HG03103 (cell line): ENCODE results near the gene DHX35.
A peak's percentile ranks its signal among the peaks of the same experiment; 100 is the strongest.
"Not testable (repeated sequence)": the region's sequence is repeated elsewhere in the genome, so short reads cannot be mapped to it uniquely, and the experiment has no call there.

Experiments
- ATAC-seq: cut with Tn5 transposase; IDR thresholded peaks from one replicate; pipeline ENCODE4 v1.9.1; 2021; ENCODE audit warnings: low read depth; ENCODE audit not compliant: unreplicated experiment

Gene DHX35

DNA sequence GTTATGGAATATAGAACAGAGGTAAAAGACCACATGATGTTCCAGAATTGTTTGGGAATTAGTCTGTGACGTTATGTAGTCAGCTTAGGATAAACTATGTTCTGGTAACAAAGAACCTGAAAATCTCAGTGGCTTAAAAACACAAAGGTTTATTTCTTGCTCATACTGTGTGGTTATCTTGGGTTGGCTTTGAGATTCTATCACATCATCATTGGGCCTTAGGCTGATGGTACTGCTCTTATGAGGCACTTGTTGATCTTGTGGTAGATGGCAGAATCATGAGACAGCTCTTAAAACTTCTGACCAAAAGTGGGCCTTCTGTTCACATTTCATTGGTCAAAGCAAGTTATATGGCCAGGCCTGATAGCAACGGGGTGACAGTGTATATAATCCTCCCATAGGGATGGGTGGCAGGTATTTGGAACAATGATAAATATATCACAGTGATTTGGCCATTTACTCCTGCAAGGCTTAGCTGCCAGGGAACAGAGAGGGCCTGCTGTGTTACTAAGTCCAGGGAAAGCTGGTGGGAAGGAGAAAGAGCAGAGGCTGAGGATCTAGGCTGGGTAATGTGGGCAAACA is 13.5 kb downstream of the DHX35 start:
- no peak for ATAC-seq

DNA sequence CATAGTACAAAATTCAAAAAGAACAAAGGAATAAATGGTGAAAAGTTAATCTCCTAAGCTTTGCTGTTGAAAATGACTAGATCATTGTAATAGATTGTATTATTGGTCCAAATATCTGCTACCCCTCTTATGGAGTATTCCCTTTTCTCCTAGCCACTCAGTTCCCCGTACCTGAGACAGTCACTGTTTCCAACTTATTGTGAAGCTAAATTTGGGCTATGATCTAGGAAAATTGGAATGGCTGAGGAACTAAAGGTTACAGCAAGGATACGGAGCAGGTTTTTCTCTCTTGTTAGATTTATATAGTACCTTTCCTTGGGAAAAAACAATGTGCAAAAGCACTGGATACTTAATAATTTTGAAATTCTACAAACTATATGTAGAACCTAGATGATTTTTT is 17.3 kb downstream of the DHX35 start:
- ATAC-seq: no peak

DNA sequence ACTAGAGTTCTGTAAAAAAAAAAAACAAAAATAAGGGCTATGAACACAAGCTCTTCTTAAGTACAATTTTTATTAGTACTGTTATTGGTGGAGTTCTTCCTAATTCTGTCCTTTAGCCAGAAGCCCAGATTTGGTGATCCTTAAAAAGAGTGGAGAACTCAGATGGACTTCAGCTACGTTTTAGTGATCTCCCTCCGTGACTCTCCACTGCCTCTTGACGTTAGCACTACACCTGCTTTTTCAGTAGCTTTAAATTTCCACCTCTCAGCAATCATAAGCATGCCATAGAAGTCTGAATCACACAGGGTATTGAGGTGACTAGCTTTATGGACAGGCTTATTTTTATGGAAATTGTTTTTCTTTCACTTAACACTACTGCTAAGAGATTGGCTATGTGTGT is 17.7 kb downstream of the DHX35 start:
- no peak for ATAC-seq

DNA sequence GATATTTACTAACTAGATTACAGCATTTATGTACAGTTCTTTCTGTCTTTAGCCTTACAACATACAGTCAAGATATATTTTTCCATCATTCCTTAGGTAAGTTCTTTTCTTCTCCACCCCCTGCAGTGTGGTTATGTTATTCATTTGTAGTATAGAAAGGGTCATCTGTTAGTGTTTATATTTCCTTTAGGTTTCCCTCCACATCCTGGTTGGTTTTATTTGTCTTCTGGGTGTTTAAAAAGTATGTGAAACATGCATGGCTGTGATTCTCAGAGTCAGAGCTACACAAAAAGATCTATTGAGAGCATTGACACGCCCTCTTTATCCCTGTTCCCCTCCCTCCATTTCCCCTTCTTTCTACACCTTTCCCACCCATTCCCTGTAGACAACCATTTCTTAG is 20.1 kb downstream of the DHX35 start:
- no peak for ATAC-seq

GRCh38 chr20:38985060-38985459 is 22.9 kb downstream of the DHX35 start:
- no peak for ATAC-seq

GRCh38 chr20:38985603-38986170 is 23.5 kb downstream of the DHX35 start:
- no peak for ATAC-seq

DNA sequence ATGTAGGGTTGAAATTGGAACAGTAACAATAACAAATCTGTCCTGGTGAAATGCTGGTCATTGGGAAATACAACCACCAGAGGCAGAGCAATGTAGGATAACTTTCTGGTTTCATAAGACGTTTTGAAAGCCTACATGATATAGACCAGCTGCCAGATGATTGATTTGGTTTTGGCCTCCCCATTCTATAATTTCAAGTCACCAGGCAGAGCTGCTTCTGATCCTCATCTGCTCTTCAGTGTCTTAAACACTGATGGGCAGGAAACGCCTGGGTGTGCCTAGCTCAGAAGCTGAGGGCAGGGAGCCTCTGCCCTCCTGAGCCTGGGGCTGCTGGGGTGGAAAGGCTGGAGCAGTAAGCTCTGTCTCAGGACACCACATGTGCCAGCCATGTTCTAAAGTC is 24.5 kb downstream of the DHX35 start:
- no peak for ATAC-seq

GRCh38 chr20:38987777-38988176 is 25.6 kb downstream of the DHX35 start:
- ATAC-seq: no peak

DNA sequence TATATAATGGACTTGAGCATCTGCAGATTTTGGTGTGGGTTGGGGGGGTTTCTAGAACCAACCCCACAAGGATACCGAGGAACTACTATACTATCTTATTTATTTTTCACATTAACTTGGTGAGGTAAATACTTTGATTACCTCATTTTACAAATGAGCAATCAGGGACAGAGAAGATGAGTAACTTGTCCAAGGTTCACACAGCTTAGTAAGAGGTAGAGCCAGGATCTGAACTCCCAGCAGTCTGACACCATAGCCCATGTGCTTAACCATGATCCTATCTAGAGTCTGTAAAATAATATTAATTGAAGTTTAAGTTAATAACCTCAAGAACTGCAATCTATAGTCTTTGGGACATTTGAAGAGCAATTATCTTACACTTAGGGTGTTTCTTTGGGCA is 28.6 kb downstream of the DHX35 start:
- ATAC-seq: no peak

DNA sequence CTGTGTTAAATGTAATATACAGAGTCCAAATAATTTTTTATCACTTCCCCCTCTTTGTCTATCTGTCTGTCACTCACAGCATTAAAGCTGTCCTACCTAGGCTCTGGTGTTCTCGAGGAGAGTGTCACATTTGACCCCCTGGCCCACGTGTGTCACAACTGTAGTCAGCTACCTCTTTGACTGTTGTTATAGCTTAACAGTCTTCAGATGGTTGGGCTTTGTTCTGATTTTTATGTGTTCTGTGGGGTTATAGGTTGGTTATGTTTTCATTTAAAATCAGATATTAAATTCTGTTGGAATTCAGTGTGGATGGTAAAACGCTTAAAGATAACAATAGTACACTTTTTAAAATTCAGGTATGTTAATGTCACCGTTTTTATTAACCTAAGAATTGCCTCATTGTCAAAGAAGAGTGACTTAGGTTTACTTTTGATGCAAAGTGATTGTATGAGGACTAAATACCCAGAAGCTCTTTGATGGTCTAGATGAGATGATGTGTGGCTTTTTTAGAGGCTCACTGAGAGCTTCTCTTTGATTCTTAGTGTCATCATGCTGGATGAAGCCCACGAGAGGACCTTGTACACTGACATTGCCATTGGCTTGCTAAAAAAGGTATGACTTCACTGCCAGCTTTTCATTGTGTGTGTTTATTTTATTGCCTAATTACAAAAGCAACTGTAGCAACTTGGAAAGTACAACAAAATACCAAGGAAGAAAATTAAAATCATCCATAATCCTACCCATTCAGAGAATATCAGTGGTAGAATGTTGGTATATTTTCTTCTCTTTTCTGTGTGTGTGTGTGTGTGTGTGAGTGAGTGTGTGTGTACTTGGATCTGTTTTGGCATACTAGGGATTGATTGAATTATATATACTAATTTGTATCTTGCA is 29.9 kb downstream of the DHX35 start:
- ATAC-seq: no peak

- ATAC-seq: no peak
Measured at GRCh38 chr20:38995536-38996044, 33.4 kb downstream of the DHX35 start.

- ATAC-seq: not testable (repeated sequence)
Measured at GRCh38 chr20:38996866-38997265, 34.7 kb downstream of the DHX35 start.

- peak; percentile 91 for ATAC-seq
Measured at GRCh38 chr20:38997622-38998021, 35.5 kb downstream of the DHX35 start.

GRCh38 chr20:38999217-38999616 is 37.1 kb downstream of the DHX35 start:
- ATAC-seq: no peak

DNA sequence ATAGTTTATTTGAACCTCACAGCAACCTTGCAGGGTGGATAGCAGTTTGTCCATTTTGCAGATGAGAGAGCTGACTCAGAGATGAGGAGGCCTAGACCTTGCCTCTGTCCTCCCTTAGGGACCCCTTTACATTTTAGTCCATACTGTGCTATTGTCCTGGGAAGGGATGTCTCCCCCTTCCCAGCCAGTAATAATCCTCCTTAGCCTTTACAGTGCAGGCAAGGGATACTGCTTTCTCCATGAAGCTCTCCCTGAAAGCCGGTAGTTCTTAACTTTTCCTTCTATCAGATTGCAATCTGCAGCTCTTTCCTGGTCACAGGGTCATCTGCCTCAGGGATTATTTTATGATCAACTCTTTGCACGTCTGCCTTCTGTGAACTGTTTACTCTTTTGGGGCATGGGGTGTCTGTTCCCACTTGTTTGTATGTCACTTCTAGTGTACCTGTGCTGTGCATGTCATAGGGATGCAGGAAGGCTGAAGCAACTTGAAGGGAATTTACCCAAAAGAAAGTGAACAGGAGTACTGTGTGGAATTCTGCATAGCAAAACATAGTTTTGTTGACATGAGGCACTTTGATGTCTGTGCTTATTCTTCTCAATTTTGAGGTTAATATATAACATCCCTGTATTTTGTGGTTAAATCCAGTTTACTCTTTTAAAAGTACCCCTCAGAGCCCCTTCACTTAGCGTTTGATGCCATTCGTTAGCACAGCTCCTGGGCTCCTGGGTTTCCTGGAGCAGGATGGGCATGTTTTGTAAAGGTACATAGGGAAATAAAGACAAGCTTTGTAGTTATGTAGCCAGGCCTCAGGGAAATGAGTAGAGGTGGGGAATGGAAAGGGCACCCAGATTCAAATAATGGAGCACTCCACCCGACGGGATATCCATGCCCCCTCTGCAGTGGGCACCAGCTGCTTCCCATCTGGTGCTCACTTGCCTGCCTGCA is 38.1 kb downstream of the DHX35 start:
- no peak for ATAC-seq

DNA sequence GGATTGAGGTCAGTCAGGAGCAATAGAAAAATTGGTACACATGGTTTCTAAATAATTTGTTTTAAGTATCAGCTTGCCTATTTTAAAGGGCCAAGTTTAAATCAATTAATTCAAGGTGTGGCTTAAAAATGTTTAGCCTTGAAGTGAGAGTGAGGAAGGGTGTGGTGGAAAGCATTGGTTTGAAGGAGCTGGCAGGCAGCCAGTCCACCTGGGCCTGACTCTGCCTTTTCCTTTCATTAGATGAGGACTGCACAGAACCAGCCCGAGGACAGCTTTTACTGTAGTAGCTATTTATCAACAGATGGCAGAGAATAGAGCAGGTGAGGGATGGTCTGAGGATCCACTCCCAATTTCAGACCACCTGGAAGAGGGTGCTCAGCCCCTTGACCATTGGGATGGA is 42.4 kb downstream of the DHX35 start:
- no peak for ATAC-seq

- no peak for ATAC-seq
Measured at GRCh38 chr20:39009348-39009747, 47.2 kb downstream of the DHX35 start.

DNA sequence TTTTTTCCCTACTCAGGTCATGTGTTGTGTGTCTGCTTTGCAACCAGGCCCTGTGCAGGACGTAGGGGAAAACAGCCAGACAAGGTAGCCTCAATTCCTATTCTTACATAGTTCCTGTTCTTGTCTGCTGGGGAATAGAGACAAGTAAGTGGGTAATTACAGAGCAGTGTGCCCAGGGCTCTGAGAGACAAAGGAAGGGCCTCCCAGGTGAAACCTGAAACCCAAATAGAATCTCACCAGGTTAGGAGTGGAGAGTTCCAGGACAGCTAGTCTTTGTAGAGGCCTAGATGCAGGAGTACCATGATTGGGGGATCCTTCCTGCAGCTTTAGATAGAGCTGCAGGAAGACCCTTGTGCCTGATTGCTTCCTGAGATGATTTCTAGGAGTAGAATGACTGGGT is 48.4 kb downstream of the DHX35 start:
- no peak for ATAC-seq

DNA sequence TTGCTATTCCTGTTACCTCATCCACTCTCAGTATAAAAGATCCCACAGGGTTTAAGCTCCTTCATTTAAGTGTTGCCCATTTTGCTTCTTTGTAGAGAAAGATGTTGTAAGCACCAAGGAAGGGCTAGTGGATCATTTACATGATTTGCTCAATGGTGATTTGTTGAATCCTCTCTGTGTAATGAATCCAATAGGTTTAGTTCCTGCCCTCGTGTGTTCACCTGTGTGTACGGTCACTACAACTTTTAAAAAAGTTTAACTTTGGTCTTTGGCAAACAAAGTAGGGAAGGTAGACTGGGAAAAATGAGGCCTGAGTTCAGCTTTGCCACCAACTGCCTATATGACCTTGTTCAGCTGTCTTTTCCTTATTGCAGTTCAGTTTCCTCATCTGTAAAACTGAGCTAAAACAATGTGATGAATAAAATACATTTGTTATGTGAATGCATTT is 51.5 kb downstream of the DHX35 start:
- ATAC-seq: no peak

DNA sequence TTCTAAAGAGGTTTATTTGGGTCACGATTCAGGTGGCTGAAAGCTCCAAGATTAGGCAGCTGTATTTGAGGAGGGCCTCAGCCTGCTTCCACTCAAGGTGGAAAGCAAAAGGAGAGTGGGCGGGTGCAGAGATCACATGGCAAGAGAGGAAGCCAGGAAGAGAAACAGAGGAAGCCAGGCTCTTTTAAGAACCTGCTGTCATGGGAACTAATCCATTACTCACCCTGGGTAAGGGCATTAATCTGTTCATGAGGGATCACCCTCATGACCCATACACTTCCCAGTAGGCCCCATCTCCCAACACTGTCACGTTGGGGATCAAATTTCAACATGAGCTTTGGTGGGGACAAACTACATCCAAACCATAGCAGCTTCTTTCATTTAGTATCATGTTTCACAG is 53.9 kb downstream of the DHX35 start:
- no peak for ATAC-seq

DNA sequence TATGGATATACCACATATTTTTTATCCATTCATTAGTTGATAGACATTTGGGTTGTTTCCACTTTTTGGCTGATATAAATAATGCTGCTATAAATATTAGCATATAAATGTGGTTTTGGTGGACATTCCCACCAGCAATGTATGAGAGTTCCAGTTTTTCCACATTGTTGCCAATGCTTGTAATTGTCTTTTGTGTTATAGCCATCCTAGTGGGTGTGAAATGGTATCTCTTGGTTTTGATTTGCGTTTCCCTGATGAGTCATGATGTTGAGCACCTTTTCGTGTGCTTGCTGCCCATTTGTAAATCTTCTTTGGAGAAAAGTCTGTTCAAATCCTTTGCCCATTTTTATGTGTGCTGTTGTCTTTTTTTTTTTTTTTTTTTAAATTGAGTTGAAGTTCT is 54.4 kb downstream of the DHX35 start:
- ATAC-seq: no peak
